ENCODE data around the gene EVI5. TPM values are rescaled to one million over a fixed set of nuclear protein-coding genes. Genes with fewer than 3 reads are reported as not detected.

Gene EVI5
- total RNA-seq, 1 donor from 2014 or later: 52.6 TPM

DNA sequence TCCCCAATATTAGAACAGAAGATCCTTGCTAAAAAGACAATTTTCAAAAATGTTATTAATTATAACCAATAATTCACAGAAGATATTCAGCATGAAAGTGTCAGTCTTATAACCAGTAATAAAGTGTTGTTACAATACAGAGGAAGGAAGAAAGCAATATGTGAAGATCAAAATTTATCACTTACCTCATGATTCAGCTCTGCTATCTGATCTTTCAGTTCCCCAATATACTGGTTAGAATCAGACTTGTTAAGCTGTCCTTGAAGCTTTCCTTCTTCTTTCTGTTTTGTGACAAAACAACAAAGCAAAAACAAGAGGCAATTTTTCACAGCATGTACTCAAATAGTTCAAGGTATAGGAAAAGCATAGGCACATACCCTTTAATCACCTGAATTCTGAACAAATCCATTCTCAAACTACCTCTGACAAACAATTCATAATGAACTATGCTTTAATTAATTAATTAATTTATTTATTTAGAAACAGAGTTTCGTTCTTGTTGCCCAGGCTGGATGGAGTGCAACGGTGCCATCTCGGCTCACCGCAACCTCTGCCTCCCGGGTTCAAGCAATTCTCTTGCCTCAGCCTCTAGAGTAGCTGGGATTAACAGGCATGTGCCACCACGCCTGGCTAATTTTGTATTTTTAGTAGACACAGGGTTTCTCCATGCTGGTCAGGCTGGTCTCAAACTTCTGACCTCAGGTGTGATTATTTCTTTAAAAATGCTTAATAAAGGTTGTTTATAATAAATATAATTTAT, 221.3 kb downstream of the EVI5 start:
- H3K4me3 Mint-ChIP-seq (ENCODE audit: unreplicated experiment): no peak overlapping the region
- no peak overlapping the region for H3K27ac Mint-ChIP-seq (ENCODE audit: unreplicated experiment)
- no peaks in the 10 kb centered on the region for H3K4me1 Mint-ChIP-seq (ENCODE audit: unreplicated experiment)
- DNase-seq (ENCODE audit: extremely low spot score, unreplicated experiment): no peak
- TF ChIP-seq, protein P1, sequence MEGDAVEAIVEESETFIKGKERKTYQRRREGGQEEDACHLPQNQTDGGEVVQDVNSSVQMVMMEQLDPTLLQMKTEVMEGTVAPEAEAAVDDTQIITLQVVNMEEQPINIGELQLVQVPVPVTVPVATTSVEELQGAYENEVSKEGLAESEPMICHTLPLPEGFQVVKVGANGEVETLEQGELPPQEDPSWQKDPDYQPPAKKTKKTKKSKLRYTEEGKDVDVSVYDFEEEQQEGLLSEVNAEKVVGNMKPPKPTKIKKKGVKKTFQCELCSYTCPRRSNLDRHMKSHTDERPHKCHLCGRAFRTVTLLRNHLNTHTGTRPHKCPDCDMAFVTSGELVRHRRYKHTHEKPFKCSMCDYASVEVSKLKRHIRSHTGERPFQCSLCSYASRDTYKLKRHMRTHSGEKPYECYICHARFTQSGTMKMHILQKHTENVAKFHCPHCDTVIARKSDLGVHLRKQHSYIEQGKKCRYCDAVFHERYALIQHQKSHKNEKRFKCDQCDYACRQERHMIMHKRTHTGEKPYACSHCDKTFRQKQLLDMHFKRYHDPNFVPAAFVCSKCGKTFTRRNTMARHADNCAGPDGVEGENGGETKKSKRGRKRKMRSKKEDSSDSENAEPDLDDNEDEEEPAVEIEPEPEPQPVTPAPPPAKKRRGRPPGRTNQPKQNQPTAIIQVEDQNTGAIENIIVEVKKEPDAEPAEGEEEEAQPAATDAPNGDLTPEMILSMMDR (IDR thresholded peaks at IDR 0.05): no peak
- H3K27me3 Mint-ChIP-seq (ENCODE audit: unreplicated experiment): no peaks in the 10 kb centered on the region
- peaks cover 12% of the 10 kb centered on the region for H3K36me3 Mint-ChIP-seq (ENCODE audit: unreplicated experiment)
- no peaks in the 10 kb centered on the region for H3K9me3 Mint-ChIP-seq (ENCODE audit: unreplicated experiment)

DNA sequence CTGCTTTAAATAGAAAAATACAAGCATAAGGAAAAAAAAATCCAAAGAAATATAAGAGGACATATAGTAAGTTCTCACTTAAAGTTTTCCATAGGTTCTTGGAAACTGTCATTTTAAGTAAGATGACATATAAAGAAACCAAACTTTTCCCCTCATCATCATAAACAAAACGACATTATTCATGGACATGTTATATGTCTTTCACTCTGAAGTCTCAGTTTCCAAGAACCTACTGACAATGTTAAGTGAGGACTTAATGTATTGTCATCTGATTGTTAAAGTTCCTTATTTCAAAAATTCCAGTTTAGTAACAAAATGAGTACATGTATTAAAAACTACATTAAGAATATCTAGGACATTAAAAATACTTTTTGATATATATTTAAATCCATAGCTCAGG, 228.6 kb downstream of the EVI5 start:
- no peak for DNase-seq (ENCODE audit: extremely low spot score, unreplicated experiment)
- Mint-ChIP-seq H3K27me3 (ENCODE audit: unreplicated experiment) (no peaks in the 10 kb centered on the region), H3K27ac (ENCODE audit: unreplicated experiment) (no peak overlapping the region), H3K4me1 (ENCODE audit: unreplicated experiment) (no peaks in the 10 kb centered on the region), H3K4me3 (ENCODE audit: unreplicated experiment) (no peak overlapping the region), H3K36me3 (ENCODE audit: unreplicated experiment) (peaks cover 15% of the 10 kb centered on the region), H3K9me3 (ENCODE audit: unreplicated experiment) (no peaks in the 10 kb centered on the region)
- TF ChIP-seq, protein P1 (IDR thresholded peaks at IDR 0.05): no peak

DNA sequence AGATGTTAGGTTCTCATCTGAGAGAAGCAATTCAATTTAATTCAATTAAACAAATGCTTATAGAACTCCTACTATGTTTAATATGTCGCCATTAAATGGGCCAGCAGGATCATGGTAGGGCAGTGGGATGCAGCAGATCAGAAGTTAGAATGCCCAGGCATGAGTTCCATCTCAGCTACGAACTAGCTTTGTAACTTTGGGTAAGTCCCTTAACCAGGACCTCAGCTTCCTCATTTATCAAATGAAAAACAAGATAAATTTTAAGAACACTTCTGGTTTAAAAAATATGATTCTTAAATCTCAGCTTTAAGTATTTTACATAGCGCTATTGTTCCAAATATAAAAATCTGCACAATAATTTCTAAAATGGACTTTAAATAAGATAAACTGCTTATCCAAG, 230.7 kb downstream of the EVI5 start:
- Mint-ChIP-seq H3K4me1 (ENCODE audit: unreplicated experiment) (no peaks in the 10 kb centered on the region), H3K4me3 (ENCODE audit: unreplicated experiment) (no peak overlapping the region), H3K27ac (ENCODE audit: unreplicated experiment) (no peak overlapping the region), H3K27me3 (ENCODE audit: unreplicated experiment) (no peaks in the 10 kb centered on the region), H3K9me3 (ENCODE audit: unreplicated experiment) (no peaks in the 10 kb centered on the region), H3K36me3 (ENCODE audit: unreplicated experiment) (peaks cover 10% of the 10 kb centered on the region)
- DNase-seq (ENCODE audit: extremely low spot score, unreplicated experiment): no peak
- TF ChIP-seq, protein P1 (IDR thresholded peaks at IDR 0.05): no peak

DNA sequence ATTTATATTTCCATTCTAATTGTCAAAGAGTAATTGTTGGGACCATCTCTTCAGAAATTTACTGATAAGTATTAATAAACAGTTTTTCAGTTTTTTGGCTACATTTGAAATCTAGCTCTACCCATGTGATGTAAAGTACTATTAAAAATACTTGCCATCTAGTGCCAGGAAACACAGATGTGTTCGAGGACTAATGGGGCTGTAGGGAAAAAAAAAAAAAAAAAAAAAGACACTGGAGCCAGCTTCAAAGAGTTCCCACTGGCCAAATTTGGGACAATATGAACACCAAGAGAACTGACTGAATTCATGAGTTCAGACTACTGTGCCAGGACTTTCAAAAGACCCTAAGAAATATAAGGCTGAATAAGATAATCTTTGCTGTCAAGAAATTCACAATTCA, 233.0 kb downstream of the EVI5 start:
- Mint-ChIP-seq H3K27ac (ENCODE audit: unreplicated experiment) (no peak overlapping the region), H3K4me3 (ENCODE audit: unreplicated experiment) (no peak overlapping the region), H3K36me3 (ENCODE audit: unreplicated experiment) (peaks cover 5% of the 10 kb centered on the region), H3K27me3 (ENCODE audit: unreplicated experiment) (no peaks in the 10 kb centered on the region), H3K9me3 (ENCODE audit: unreplicated experiment) (no peaks in the 10 kb centered on the region), H3K4me1 (ENCODE audit: unreplicated experiment) (no peaks in the 10 kb centered on the region)
- no peak for DNase-seq (ENCODE audit: extremely low spot score, unreplicated experiment)
- TF ChIP-seq, protein P1 (IDR thresholded peaks at IDR 0.05): no peak

DNA sequence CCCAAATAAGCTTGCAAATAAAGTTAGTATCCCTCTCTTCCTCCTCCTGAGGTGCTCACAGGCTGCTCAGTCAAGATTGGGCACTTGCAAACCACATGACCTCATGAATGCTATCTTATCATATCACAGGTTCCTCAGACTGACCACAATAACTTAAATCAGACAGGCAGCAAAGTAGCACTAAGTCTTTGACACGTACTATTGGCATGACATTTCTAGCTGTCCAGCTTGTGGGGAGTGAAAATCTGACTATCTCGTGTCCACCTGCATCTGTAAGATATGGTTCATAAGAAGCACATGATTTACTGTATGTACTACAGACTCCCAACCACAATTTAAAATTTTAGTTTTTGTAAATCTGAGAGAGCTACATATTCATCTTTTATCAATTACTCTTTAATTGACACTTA, 240.1 kb downstream of the EVI5 start:
- H3K9me3 Mint-ChIP-seq (ENCODE audit: unreplicated experiment): no peaks in the 10 kb centered on the region
- H3K27me3 Mint-ChIP-seq (ENCODE audit: unreplicated experiment): no peaks in the 10 kb centered on the region
- no peak overlapping the region for H3K27ac Mint-ChIP-seq (ENCODE audit: unreplicated experiment)
- H3K4me3 Mint-ChIP-seq (ENCODE audit: unreplicated experiment): no peak overlapping the region
- no peaks in the 10 kb centered on the region for H3K4me1 Mint-ChIP-seq (ENCODE audit: unreplicated experiment)
- H3K36me3 Mint-ChIP-seq (ENCODE audit: unreplicated experiment): peaks cover 9% of the 10 kb centered on the region
- no peak for DNase-seq (ENCODE audit: extremely low spot score, unreplicated experiment)
- TF ChIP-seq, protein P1 (IDR thresholded peaks at IDR 0.05): no peak

Measured in osteocyte (in vitro differentiated cells).